HepG2 (cell line): ENCODE data around the gene DNPEP. TPM values are rescaled to one million over a fixed set of nuclear protein-coding genes. Genes with fewer than 3 reads are reported as not detected.

Source experiments
- AGO1 ChIP-seq: fragments of 200-400 bp; formaldehyde crosslinking; IDR thresholded peaks from 2 replicates; pipeline ENCODE4 v1.6.1; 2017; ENCODE audit warnings: mild to moderate bottlenecking, low read depth, low read length, moderate library complexity; ENCODE audit not compliant: poor library complexity, severe bottlenecking
- NR2F6 ChIP-seq, 2 experiments: IDR thresholded peaks; 2 replicates each; pipeline ENCODE4 v1.6.1; 2016; ENCODE audit warnings: antibody characterized with exemption in 1 of 2, mild to moderate bottlenecking in 1 of 2
- POLR2AphosphoS2 ChIP-seq: IDR thresholded peaks from 2 replicates; pipeline ENCODE4 v1.6.1; 2011; ENCODE audit warnings: low read depth, low read length, improper control_type of control experiment
- REL ChIP-seq: sonication (generic); formaldehyde crosslinking; conservative IDR thresholded peaks from 2 replicates; pipeline ENCODE4 v1.8.0; 2022; ENCODE audit warnings: mild to moderate bottlenecking, missing genetic modification reagents, moderate library complexity
- ZNF160 ChIP-seq: sonication (generic); formaldehyde crosslinking; IDR thresholded peaks from 2 replicates; pipeline ENCODE4 v1.8.0; 2022; ENCODE audit warnings: mild to moderate bottlenecking, inconsistent platforms, missing genetic modification reagents
- ZNF329 ChIP-seq: sonication (generic); formaldehyde crosslinking; IDR thresholded peaks from 2 replicates; pipeline ENCODE4 v1.9.0; 2021; ENCODE audit warnings: low read depth, mild to moderate bottlenecking, missing genetic modification reagents
- ZNF383 ChIP-seq: sonication (generic); formaldehyde crosslinking; IDR thresholded peaks from 2 replicates; pipeline ENCODE4 v1.4.0; 2020; ENCODE audit warnings: missing genetic modification reagents, mild to moderate bottlenecking, borderline replicate concordance
- ZNF468 ChIP-seq: sonication (generic); formaldehyde crosslinking; IDR thresholded peaks from 2 replicates; pipeline ENCODE4 v1.8.0; 2022; ENCODE audit warnings: mild to moderate bottlenecking, moderate library complexity, missing genetic modification reagents
- ZNF547 ChIP-seq: sonication (generic); formaldehyde crosslinking; IDR thresholded peaks from 2 replicates; pipeline ENCODE4 v1.5.1; 2020; ENCODE audit warnings: mild to moderate bottlenecking, missing genetic modification reagents
- ZNF720 ChIP-seq: sonication (generic); formaldehyde crosslinking; IDR thresholded peaks from 2 replicates; pipeline ENCODE4 v1.4.0; 2020; ENCODE audit warnings: missing genetic modification reagents
- ZNF737 ChIP-seq: sonication (generic); formaldehyde crosslinking; IDR thresholded peaks from 2 replicates; pipeline ENCODE4 v1.5.0; 2020; ENCODE audit warnings: missing genetic modification reagents, mild to moderate bottlenecking, borderline replicate concordance
- polyA plus RNA-seq, 8 experiments: library from polyadenylated mRNA; depleted of rRNA in 3 of 8; stranded (reverse) in 7 of 8; unstranded in 1 of 8; fragments of >200 nt; fragmentation: Illumina TruSeq in 4 of 8; extraction: Trizol in 4 of 8; gene quantifications; 2 replicates each; pipeline versions ENCODE4 v1.2.1 to v1.2.3, GENCODE V29; 2011 to 2016; ENCODE audit warnings: low read depth in 4 of 8, missing spikeins in 1 of 8, mixed read lengths in 1 of 8; ENCODE audit not compliant: insufficient read depth in 1 of 8
- total RNA-seq, 5 experiments: library from RNA; depleted of rRNA; stranded (reverse); fragments of >200 nt; fragmentation: Illumina TruSeq; extraction: Trizol; gene quantifications; 2 replicates each; pipeline ENCODE4 v1.2.3, GENCODE V29; 2016; ENCODE audit warnings: low read depth in 1 of 5
- TF ChIP-seq, protein P1 (sequence below): sonication (generic); formaldehyde crosslinking; IDR thresholded peaks from 2 replicates; pipeline ENCODE4 v1.4.0; 2020; ENCODE audit warnings: mild to moderate bottlenecking, missing genetic modification reagents
- TF ChIP-seq, protein P2 (sequence below): sonication (generic); formaldehyde crosslinking; IDR thresholded peaks from 2 replicates; pipeline ENCODE4 v1.4.0; 2020; ENCODE audit warnings: missing genetic modification reagents
- TF ChIP-seq, protein P3 (sequence below): sonication (generic); formaldehyde crosslinking; IDR thresholded peaks from 2 replicates; pipeline ENCODE4 v1.5.1; 2020; ENCODE audit warnings: mild to moderate bottlenecking, missing genetic modification reagents, moderate library complexity
- TF ChIP-seq, protein P4 (sequence below): sonication (generic); formaldehyde crosslinking; IDR thresholded peaks from 2 replicates; pipeline ENCODE4 v1.4.0; 2020; ENCODE audit warnings: missing genetic modification reagents
- TF ChIP-seq, protein P5 (sequence below): sonication (generic); formaldehyde crosslinking; IDR thresholded peaks from 2 replicates; pipeline ENCODE4 v1.5.0; 2020; ENCODE audit warnings: mild to moderate bottlenecking, missing genetic modification reagents, borderline replicate concordance
- TF ChIP-seq, protein P6 (sequence below): sonication (generic); formaldehyde crosslinking; IDR thresholded peaks from 2 replicates; pipeline ENCODE4 v1.5.0; 2020; ENCODE audit warnings: mild to moderate bottlenecking, missing genetic modification reagents, moderate library complexity

Gene DNPEP
- total and polyA plus RNA-seq, 2 of the 13 experiments (the other 11 are each of a cell fraction or from before 2014, with no cell fraction given), result 104 to 109 TPM

DNA sequence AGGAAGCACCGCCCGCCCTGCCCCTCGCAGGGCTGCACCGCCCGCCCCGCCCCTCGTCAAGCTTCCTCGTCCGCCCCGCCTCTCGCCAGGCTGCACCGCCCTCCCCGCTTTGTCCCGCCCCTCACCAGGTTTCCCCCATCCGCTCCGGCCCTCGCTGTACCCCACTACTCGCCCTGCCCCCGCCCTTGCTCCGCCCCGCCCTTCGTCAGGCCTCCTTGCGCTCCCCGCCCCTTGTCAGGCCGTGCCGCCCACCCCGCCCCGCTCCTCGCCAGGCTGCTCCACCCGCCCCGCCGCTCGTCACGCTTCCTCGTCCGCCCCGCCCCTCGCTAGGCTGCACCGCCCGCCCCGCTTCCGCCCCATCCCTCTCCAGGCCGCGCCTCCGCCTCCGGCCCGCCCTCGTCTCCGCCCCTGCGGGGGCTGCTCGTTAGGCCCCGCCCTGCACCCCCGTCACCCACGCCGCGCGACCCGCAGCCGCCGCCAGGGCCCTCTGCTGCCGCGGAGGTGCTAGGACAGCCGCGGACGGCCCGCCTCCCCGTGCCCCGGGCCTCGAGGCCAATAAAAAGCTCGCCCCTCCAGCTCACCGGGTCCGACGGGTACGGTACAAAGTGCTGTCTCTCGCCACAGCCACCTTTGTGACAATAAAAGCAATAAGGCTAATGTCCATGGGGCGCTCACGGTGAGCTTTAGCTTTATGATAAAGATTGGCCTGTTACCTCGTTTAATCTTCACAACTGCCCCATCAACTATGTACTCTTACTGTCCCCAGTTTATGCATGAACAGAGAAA, 602 bp upstream of the DNPEP start (continued):
- peak; percentile 81; the same call in 1 of the 2 replicates for TF ChIP-seq ZNF547 (CRISPR knock-in tag)
- no peak for TF ChIP-seq ZNF737 (CRISPR knock-in tag)
- TF ChIP-seq, protein P1, sequence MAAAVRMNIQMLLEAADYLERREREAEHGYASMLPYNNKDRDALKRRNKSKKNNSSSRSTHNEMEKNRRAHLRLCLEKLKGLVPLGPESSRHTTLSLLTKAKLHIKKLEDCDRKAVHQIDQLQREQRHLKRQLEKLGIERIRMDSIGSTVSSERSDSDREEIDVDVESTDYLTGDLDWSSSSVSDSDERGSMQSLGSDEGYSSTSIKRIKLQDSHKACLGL (CRISPR knock-in tag), result no peak
- no peak for TF ChIP-seq POLR2AphosphoS2
- TF ChIP-seq NR2F6 (IDR thresholded peaks at IDR 0.05), result no peak
- no peak for TF ChIP-seq NR2F6 (CRISPR knock-in tag; IDR thresholded peaks at IDR 0.05)
- TF ChIP-seq, protein P2, sequence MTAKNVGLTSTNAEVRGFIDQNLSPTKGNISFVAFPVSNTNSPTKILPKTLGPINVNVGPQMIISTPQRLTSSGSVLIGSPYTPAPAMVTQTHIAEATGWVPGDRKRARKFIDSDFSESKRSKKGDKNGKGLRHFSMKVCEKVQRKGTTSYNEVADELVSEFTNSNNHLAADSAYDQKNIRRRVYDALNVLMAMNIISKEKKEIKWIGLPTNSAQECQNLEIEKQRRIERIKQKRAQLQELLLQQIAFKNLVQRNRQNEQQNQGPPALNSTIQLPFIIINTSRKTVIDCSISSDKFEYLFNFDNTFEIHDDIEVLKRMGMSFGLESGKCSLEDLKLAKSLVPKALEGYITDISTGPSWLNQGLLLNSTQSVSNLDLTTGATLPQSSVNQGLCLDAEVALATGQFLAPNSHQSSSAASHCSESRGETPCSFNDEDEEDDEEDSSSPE (CRISPR knock-in tag), result peak; percentile 75
- TF ChIP-seq ZNF160 (CRISPR knock-in tag), result peak; percentile 62; the same call in 1 of the 2 replicates
- TF ChIP-seq ZNF383 (CRISPR knock-in tag), result no peak; the same call in 1 of the 2 replicates
- no peak for TF ChIP-seq ZNF720 (CRISPR knock-in tag)
- TF ChIP-seq, protein P3, sequence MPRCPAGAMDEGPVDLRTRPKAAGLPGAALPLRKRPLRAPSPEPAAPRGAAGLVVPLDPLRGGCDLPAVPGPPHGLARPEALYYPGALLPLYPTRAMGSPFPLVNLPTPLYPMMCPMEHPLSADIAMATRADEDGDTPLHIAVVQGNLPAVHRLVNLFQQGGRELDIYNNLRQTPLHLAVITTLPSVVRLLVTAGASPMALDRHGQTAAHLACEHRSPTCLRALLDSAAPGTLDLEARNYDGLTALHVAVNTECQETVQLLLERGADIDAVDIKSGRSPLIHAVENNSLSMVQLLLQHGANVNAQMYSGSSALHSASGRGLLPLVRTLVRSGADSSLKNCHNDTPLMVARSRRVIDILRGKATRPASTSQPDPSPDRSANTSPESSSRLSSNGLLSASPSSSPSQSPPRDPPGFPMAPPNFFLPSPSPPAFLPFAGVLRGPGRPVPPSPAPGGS, result peak; percentile 83; the same call in 1 of the 2 replicates
- TF ChIP-seq, protein P4, sequence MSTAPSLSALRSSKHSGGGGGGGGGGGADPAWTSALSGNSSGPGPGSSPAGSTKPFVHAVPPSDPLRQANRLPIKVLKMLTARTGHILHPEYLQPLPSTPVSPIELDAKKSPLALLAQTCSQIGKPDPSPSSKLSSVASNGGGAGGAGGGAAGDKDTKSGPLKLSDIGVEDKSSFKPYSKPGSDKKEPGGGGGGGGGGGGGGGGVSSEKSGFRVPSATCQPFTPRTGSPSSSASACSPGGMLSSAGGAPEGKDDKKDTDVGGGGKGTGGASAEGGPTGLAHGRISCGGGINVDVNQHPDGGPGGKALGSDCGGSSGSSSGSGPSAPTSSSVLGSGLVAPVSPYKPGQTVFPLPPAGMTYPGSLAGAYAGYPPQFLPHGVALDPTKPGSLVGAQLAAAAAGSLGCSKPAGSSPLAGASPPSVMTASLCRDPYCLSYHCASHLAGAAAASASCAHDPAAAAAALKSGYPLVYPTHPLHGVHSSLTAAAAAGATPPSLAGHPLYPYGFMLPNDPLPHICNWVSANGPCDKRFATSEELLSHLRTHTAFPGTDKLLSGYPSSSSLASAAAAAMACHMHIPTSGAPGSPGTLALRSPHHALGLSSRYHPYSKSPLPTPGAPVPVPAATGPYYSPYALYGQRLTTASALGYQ (CRISPR knock-in tag), result no peak
- TF ChIP-seq ZNF468 (CRISPR knock-in tag), result no peak
- TF ChIP-seq REL (CRISPR knock-in tag), result no peak
- TF ChIP-seq, protein P5, sequence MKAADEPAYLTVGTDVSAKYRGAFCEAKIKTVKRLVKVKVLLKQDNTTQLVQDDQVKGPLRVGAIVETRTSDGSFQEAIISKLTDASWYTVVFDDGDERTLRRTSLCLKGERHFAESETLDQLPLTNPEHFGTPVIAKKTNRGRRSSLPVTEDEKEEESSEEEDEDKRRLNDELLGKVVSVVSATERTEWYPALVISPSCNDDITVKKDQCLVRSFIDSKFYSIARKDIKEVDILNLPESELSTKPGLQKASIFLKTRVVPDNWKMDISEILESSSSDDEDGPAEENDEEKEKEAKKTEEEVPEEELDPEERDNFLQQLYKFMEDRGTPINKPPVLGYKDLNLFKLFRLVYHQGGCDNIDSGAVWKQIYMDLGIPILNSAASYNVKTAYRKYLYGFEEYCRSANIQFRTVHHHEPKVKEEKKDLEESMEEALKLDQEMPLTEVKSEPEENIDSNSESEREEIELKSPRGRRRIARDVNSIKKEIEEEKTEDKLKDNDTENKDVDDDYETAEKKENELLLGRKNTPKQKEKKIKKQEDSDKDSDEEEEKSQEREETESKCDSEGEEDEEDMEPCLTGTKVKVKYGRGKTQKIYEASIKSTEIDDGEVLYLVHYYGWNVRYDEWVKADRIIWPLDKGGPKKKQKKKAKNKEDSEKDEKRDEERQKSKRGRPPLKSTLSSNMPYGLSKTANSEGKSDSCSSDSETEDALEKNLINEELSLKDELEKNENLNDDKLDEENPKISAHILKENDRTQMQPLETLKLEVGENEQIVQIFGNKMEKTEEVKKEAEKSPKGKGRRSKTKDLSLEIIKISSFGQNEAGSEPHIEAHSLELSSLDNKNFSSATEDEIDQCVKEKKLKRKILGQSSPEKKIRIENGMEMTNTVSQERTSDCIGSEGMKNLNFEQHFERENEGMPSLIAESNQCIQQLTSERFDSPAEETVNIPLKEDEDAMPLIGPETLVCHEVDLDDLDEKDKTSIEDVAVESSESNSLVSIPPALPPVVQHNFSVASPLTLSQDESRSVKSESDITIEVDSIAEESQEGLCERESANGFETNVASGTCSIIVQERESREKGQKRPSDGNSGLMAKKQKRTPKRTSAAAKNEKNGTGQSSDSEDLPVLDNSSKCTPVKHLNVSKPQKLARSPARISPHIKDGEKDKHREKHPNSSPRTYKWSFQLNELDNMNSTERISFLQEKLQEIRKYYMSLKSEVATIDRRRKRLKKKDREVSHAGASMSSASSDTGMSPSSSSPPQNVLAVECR (CRISPR knock-in tag), result peak; percentile 74; the same call in 1 of the 2 replicates
- no peak for TF ChIP-seq AGO1
- TF ChIP-seq, protein P6, sequence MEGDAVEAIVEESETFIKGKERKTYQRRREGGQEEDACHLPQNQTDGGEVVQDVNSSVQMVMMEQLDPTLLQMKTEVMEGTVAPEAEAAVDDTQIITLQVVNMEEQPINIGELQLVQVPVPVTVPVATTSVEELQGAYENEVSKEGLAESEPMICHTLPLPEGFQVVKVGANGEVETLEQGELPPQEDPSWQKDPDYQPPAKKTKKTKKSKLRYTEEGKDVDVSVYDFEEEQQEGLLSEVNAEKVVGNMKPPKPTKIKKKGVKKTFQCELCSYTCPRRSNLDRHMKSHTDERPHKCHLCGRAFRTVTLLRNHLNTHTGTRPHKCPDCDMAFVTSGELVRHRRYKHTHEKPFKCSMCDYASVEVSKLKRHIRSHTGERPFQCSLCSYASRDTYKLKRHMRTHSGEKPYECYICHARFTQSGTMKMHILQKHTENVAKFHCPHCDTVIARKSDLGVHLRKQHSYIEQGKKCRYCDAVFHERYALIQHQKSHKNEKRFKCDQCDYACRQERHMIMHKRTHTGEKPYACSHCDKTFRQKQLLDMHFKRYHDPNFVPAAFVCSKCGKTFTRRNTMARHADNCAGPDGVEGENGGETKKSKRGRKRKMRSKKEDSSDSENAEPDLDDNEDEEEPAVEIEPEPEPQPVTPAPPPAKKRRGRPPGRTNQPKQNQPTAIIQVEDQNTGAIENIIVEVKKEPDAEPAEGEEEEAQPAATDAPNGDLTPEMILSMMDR (CRISPR knock-in tag), result peak; percentile 78
- TF ChIP-seq ZNF329 (CRISPR knock-in tag), result no peak
